GM12878 (cell line): Measurements from ENCODE around the gene SCRN3.

Experiments
- EZH2 ChIP-seq: IDR thresholded peaks from 2 replicates; pipeline ENCODE4 v1.6.1; 2012; ENCODE audit warnings: low read depth, mild to moderate bottlenecking, control low read depth, inconsistent platforms, low read length, borderline replicate concordance; ENCODE audit not compliant: control insufficient read depth
- JUND ChIP-seq: IDR thresholded peaks from 2 replicates; pipeline ENCODE4 v1.6.1; 2012; ENCODE audit warnings: low read depth, mild to moderate bottlenecking, low read length, improper control_type of control experiment, moderate library complexity
- RAD21 ChIP-seq: IDR thresholded peaks from 2 replicates; pipeline ENCODE4 v1.6.1; 2011; ENCODE audit warnings: mild to moderate bottlenecking, low read depth, low read length, moderate library complexity; ENCODE audit not compliant: insufficient read depth
- YY1 ChIP-seq: IDR thresholded peaks from 2 replicates; pipeline ENCODE4 v1.6.1; 2011; ENCODE audit warnings: low read depth, mild to moderate bottlenecking, low read length
- ZNF24 ChIP-seq: fragments of 450-650 bp; IDR thresholded peaks from 2 replicates; pipeline ENCODE4 v1.6.1; 2017; ENCODE audit warnings: antibody characterized with exemption, mild to moderate bottlenecking
- TF ChIP-seq, protein P1 (sequence below), 3 experiments: IDR thresholded peaks in 2 of 3; conservative IDR thresholded peaks in 1 of 3; 2 replicates each; pipeline ENCODE4 v1.5.1; 2011; ENCODE audit warnings: low read depth in 3 of 3, low read length in 3 of 3, mild to moderate bottlenecking in 3 of 3, control low read depth in 2 of 3, moderate library complexity in 2 of 3, inconsistent platforms in 1 of 3, mixed read lengths in 1 of 3; ENCODE audit not compliant: control insufficient read depth in 2 of 3, insufficient read depth in 1 of 3; ENCODE audit errors: extremely low read depth in 1 of 3
- TF ChIP-seq, protein P2 (sequence below): IDR thresholded peaks from 2 replicates; pipeline ENCODE4 v1.6.1; 2011; ENCODE audit warnings: low read depth, mild to moderate bottlenecking, low read length, moderate library complexity, borderline replicate concordance; ENCODE audit errors: extremely low read depth

DNA sequence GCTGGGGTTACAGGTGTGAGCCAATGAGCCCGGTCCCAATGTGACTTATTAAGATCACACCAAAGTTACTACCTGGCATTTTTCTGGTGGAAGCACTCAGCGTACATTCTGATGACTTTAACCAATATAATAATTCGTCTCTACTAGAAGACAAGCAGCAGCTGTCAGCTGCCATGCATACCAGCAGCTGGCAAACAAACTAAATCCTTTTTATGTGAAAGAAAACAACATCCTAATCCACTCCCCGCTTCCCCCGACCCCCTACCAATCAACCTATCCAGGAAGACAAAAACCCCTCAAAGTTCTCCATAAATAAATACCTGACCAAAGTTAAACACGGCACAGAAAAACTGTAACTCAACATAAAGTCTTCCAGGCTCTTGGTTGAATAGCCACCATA lies 49.2 kb downstream of the SCRN3 start:
- no peak for TF ChIP-seq YY1
- TF ChIP-seq ZNF24: no peak
- TF ChIP-seq RAD21: no peak
- TF ChIP-seq, protein P1, sequence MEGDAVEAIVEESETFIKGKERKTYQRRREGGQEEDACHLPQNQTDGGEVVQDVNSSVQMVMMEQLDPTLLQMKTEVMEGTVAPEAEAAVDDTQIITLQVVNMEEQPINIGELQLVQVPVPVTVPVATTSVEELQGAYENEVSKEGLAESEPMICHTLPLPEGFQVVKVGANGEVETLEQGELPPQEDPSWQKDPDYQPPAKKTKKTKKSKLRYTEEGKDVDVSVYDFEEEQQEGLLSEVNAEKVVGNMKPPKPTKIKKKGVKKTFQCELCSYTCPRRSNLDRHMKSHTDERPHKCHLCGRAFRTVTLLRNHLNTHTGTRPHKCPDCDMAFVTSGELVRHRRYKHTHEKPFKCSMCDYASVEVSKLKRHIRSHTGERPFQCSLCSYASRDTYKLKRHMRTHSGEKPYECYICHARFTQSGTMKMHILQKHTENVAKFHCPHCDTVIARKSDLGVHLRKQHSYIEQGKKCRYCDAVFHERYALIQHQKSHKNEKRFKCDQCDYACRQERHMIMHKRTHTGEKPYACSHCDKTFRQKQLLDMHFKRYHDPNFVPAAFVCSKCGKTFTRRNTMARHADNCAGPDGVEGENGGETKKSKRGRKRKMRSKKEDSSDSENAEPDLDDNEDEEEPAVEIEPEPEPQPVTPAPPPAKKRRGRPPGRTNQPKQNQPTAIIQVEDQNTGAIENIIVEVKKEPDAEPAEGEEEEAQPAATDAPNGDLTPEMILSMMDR (IDR thresholded peaks at IDR 0.05 in 2 of 3, conservative IDR thresholded peaks at IDR 0.05 in 1 of 3; ENCODE audit: control insufficient read depth in 2 of 3, extremely low read depth in 1 of 3, insufficient read depth in 1 of 3, low read depth in 3 of 3, low read length in 3 of 3): no peak
- TF ChIP-seq, protein P2, sequence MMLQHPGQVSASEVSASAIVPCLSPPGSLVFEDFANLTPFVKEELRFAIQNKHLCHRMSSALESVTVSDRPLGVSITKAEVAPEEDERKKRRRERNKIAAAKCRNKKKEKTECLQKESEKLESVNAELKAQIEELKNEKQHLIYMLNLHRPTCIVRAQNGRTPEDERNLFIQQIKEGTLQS: no peak
- TF ChIP-seq EZH2: no peak
- TF ChIP-seq JUND: no peak
